RWPE1 (cell line): ENCODE measurements around the gene ELK3.
A peak's percentile ranks its signal among the peaks of the same experiment; 100 is the strongest.

Experiments used
- CTCF ChIA-PET: fragments of 350-600 bp; sonication (Branson Sonifier 250); formaldehyde crosslinking; extraction: SDS; loops from one replicate; lab custom pipeline; 2021; lab: Yijun Ruan, JAX
- POLR2A ChIA-PET: fragments of 400-600 bp; formaldehyde crosslinking; extraction: SDS; loops from one replicate; lab custom pipeline; 2020; ENCODE audit warnings: antibody characterized with exemption; ENCODE audit not compliant: low non-redundant PET; lab: Yijun Ruan, JAX
- DNase-seq: peaks from one replicate; pipeline ENCODE4 v3.0.0; 2012; ENCODE audit warnings: low spot score
- H3K27ac ChIP-seq: fragments of 450-650 bp; 2 replicates; pipeline ENCODE4 v1.5.1; 2017
- TF ChIP-seq, protein P1 (sequence below): fragments of 450-650 bp; conservative IDR thresholded peaks from 2 replicates; pipeline ENCODE4 v1.5.1; 2017; ENCODE audit warnings: low read depth, mild to moderate bottlenecking

Gene ELK3

DNA sequence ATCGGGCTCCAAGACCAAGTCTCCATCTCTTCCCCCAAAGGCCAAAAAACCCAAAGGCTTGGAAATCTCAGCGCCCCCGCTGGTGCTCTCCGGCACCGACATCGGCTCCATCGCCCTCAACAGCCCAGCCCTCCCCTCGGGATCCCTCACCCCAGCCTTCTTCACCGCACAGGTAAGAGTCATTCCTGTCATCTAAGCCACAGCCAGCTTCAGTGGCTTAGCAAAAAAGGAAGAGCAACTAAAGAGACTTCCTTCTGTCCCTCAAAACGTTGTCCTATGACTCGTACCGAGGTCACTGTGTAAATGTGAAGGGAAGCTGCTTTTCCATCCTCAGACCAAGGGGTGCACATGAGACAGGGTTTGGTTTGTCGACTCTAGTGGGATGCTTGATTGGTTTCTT is 53.4 kb downstream of the ELK3 start:
- ChIA-PET CTCF (no interaction called here), POLR2A (no interaction called here)
- TF ChIP-seq, protein P1, sequence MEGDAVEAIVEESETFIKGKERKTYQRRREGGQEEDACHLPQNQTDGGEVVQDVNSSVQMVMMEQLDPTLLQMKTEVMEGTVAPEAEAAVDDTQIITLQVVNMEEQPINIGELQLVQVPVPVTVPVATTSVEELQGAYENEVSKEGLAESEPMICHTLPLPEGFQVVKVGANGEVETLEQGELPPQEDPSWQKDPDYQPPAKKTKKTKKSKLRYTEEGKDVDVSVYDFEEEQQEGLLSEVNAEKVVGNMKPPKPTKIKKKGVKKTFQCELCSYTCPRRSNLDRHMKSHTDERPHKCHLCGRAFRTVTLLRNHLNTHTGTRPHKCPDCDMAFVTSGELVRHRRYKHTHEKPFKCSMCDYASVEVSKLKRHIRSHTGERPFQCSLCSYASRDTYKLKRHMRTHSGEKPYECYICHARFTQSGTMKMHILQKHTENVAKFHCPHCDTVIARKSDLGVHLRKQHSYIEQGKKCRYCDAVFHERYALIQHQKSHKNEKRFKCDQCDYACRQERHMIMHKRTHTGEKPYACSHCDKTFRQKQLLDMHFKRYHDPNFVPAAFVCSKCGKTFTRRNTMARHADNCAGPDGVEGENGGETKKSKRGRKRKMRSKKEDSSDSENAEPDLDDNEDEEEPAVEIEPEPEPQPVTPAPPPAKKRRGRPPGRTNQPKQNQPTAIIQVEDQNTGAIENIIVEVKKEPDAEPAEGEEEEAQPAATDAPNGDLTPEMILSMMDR, result no peak
- peak overlapping the region; percentile 16; the same call in 1 of the 2 replicates for H3K27ac ChIP-seq
- no peak for DNase-seq

DNA sequence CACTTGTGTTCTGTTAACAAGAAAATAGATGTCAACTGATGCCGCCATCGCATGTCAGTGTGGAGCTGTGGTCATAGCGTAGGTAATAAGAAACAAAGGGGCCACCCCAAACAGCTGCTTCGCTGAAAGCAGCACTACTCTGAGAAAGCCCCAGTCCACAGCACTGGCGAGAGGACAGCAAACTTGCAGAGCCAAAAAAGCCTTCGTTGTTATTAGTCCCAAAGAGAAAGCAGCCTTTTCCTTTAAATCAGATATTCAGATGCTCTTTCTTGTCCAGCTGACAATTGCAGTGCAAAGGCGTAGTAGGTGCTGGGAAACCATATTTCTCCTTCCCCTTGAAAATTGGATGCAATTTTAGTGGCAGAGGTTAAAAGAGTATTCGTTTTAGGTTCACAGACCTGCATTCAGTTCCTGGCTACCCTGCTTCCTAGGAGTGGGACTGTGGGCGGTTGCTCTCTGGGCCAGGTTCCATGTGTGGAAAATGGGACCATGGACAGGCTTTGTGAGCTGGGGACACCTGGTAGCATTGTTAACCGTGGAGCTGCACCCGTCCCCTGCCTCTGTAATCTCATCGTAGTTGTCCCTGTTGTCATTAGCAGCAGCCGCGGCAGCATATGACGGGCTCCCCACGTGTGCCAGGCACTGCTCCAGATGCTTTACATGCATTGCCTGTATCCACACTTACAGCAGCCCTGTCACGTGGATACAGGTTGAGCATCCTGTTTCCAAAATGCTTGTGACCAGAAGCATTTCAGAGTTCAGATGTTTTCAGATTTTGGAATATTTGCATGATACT is 54.2 kb downstream of the ELK3 start:
- CTCF ChIA-PET, result no interaction called here
- TF ChIP-seq, protein P1, result no peak
- no peak for DNase-seq
- POLR2A ChIA-PET, result no interaction called here
- peak overlapping the region; percentile 16 for H3K27ac ChIP-seq

DNA sequence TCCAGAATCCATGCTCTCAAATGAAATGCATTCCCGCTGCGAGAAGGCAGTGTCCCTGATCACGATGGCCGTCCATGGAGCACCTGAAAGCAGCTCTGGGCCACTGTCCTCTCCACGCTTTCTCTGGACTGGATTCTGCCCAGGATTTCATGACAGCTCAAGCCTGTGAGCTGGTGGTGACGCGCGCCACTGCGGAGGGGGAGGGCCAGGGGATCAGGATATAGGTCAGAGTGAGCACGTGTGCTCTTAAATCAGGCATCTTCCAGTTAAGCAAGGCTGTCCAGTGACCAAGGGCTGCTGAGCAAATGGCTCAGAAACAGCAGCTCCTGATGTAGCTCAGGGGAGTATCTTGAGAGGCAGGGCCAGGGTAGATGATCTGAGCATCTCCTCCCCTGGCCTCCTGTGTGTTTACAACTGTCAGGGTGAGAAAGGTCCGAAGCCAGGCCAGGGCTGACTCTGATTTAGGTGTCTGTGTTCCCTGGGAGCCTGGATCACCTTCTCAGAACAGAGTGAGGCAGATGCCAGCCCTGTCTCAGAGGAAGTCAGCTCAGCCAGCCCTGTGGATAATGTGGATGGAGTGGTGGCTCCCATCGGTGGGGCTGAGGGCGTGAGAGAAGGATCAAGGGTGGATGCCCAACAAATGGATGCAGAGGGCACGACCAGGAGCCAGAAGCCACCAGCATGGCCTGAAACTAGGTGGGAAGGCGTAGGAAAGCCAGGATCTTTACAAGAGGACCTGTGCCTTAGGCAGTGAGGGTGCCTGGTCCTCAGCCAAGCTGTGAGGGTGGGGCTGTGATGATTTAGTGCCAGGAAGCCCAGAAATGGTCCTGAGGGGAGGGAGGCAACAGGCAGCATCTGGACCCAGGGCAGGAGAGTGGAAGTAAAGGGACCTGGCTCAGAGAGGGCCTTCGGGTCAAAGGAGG is 55.3 kb downstream of the ELK3 start:
- POLR2A ChIA-PET, result no interaction called here
- TF ChIP-seq, protein P1, result no peak
- CTCF ChIA-PET, result no interaction called here
- DNase-seq, result no peak
- peak overlapping the region; percentile 58 for H3K27ac ChIP-seq

DNA sequence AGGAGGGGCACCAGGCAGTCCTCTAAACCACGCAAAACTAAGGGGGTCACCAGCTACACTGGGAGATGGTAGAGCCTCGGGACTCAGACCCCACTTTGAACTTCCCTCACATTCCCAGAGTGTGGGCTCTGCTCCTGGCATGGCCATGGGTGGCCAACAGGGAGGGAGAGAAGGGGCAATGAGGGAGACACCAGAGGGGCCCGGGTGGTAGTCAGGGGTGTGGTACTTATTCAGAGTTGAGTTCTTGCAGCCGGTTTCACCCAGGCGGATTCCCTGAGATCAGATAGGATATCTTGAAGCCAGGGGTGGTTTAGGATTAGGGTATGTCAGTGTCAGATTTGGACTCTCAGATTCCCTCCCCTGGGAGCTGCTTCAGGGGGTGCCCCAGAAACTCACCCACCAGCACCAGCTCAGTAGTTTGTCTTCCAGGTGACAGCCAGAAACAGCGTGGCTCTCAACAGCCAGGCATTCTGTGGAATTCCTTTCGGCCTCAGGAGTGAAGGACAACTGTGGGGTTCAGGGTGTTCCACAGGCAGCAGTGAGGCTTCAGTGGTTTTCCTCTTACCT is 56.0 kb downstream of the ELK3 start:
- TF ChIP-seq, protein P1, result no peak
- no peak for DNase-seq
- peak overlapping the region; percentile 58 for H3K27ac ChIP-seq
- ChIA-PET POLR2A (no interaction called here), CTCF (no interaction called here)

DNA sequence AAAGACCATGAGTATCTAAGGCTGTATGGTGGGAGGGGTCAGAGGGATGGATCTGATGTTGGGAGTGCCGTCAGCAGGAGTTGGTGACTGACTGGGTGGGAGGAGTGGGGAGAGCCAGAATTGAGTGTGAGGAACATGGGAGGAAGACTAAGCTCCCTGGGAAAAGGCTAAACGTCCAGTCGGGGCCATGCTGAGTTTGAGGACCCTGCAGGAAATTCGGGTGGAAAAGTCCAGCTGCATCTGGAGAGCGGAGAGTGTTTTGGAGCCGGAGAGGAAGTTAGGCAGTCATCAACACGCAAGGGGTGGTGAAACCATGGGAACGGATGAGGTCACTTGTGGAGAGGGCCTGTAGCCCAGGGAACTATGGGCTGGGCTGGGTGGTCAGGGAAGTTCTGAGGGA is 60.9 kb downstream of the ELK3 start:
- peak overlapping the region; percentile 25; the same call in 1 of the 2 replicates for H3K27ac ChIP-seq
- TF ChIP-seq, protein P1, result no peak
- POLR2A ChIA-PET, result no interaction called here
- DNase-seq, result no peak
- CTCF ChIA-PET, result no interaction called here
